Activated T-helper 2 cell treated with anti-CD3 and anti-CD28 coated beads, Interferon-gamma antibody, Interleukin-2, Interleukin-4, amounts not matched to agents 10 μg/mL and 5 μg/mL and 100 μg/mL, durations not matched to agents 14 hours and 24 hours and 36 hours (primary cell): Measurements from ENCODE around the gene EFNA4. TPM values are rescaled to one million over a fixed set of nuclear protein-coding genes. Genes with fewer than 3 reads are reported as not detected.

ENCODE experiments used
- DNase-seq: peaks from one replicate; pipeline ENCODE4 v3.0.0; 2021; ENCODE audit warnings: low spot score
- H3K27ac Mint-ChIP-seq: one replicate; pipeline ENCODE4 v1.8.0; 2021; ENCODE audit warnings: mixed read lengths
- H3K27me3 Mint-ChIP-seq: one replicate; pipeline ENCODE4 v1.8.0; 2021; ENCODE audit warnings: low read depth, mixed read lengths
- H3K36me3 Mint-ChIP-seq: one replicate; pipeline ENCODE4 v1.8.0; 2021; ENCODE audit warnings: low read depth, mixed read lengths
- H3K4me1 Mint-ChIP-seq: one replicate; pipeline ENCODE4 v1.8.0; 2021; ENCODE audit warnings: low read depth, mixed read lengths
- H3K4me3 Mint-ChIP-seq: one replicate; pipeline ENCODE4 v1.8.0; 2021; ENCODE audit warnings: low read depth, mild to moderate bottlenecking, moderate library complexity, mixed read lengths
- H3K9me3 Mint-ChIP-seq: one replicate; pipeline ENCODE4 v1.8.0; 2021; ENCODE audit warnings: mixed read lengths
- intact Hi-C: fragments of 100-400 bp; cut with micrococcal nuclease; formaldehyde crosslinking; loops from one replicate; pipeline ENCODE4 v1.15.1; 2023
- total RNA-seq: library from RNA; stranded (reverse); gene quantifications from 2 replicates; pipeline ENCODE4 v1.2.3, GENCODE V29; 2022

EFNA4 gene
- total RNA-seq, 1 donor from 2014 or later = 10.5 TPM

DNA sequence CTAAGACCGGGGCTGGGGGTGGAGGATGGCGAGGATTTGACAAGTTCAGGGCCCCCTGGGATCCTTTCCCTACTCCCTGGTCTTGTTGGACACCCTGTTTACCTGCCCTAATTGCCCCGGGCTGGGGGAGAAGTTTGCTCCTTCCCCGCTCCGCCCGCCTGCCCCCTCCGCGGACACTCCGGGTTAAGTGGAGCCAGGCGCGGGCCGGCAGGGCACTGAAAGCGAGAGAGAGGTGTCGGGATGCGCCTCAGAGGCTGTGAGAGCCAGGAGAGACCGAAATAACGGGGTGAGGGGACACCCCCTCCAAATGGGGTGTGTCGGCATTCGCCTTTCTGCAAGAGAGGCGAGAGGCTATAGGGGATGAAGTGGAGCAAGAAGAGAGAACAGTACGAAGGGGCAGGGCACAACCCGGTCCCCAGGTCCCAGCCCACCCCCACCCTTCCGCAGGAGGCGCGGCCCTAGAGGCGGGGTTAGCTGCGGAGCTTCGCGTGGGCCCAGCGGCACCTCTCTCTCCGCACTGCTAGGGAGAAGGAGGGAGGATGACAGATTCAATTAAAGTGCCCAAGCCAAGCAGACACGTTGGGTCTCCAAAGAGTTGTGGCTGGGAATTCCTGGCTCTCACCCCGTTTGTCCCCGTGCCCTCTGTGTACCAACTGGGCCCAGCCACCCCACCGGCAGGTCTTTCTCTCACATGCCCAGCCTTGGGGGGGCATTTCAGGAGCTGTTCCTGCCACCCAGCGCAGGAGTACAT is 18.9 kb downstream of the EFNA4 start:
- H3K27ac Mint-ChIP-seq = no peak overlapping the region

GRCh38 chr1:155083052-155083541 is 19.6 kb downstream of the EFNA4 start:
- H3K4me1 Mint-ChIP-seq = peaks cover 38% of the 10 kb centered on the region
- no peaks in the 10 kb centered on the region for H3K9me3 Mint-ChIP-seq
- H3K4me3 Mint-ChIP-seq = no peak overlapping the region
- H3K27ac Mint-ChIP-seq = no peak overlapping the region
- no peaks in the 10 kb centered on the region for H3K36me3 Mint-ChIP-seq
- DNase-seq = no peak
- H3K27me3 Mint-ChIP-seq = peaks cover 37% of the 10 kb centered on the region
- intact Hi-C loops = loop anchor here (5.0 kb wide), 1 partner anchor 81 kb away; the partner anchor contains the start of gene ZBTB7B

More for the DNA sequence above, 18.9 kb downstream of the EFNA4 start:
- Mint-ChIP-seq H3K4me3 (peak overlapping the region; percentile 52), H3K27me3 (peaks cover 40% of the 10 kb centered on the region), H3K36me3 (no peaks in the 10 kb centered on the region), H3K4me1 (peaks cover 44% of the 10 kb centered on the region), H3K9me3 (no peaks in the 10 kb centered on the region)
- intact Hi-C loops = loop anchor here (5.0 kb wide), 1 partner anchor 80 kb away; the partner anchor contains the start of gene ZBTB7B
- no peak for DNase-seq

DNA sequence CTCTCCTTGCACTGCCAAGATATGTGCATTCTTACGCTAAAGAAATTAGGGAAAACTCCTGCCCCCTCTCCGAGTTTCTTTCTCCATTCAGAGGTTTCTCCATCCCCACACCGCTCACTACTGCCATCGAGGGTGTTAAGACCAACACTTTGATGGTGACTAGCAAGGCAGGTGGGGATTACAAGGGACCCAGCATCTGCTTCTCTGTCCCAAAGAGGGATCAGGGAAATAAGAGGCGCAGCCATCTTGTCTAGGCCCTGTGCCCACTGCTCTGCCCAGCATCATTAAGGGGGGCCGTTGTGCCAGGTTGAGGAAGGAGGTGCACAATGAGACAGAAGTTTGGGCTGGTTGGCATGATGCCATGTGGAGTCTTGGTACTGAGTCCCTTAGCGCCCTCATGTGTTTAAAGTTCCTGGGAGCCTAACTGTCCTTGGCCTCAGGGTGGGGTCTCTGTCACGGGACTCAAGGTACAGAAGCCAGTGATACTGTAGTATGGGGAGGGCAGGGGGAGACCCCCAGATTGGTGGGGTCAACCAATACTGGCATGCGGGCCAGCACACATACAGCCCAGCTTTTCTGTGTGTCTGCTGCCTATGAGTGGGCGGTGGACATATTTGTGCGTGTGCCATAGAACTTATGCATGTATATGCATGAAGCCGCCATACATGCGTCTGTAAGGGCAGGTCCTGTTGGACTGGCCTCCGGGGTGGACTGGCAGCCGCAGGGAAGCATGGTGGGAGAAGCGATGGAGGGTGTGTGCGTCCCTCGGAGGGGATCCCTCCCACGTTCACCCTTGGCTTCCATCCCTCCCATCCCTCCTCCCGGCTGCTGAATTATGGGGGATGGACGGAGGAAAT is 20.6 kb downstream of the EFNA4 start:
- H3K9me3 Mint-ChIP-seq = no peaks in the 10 kb centered on the region
- intact Hi-C loops = loop anchor here (1.0 to 5.0 kb wide), 6 partner anchors 13 to 82 kb away; partner anchors contain the start of genes ADAM15, EFNA4, SLC50A1 and ZBTB7B
- no peak overlapping the region for H3K27ac Mint-ChIP-seq
- peak overlapping the region; percentile 82 for H3K4me3 Mint-ChIP-seq
- H3K4me1 Mint-ChIP-seq = peaks cover 37% of the 10 kb centered on the region
- no peaks in the 10 kb centered on the region for H3K36me3 Mint-ChIP-seq
- peaks cover 36% of the 10 kb centered on the region for H3K27me3 Mint-ChIP-seq
- no peak for DNase-seq

- no peaks in the 10 kb centered on the region for H3K9me3 Mint-ChIP-seq
- peak overlapping the region; percentile 88 for H3K27ac Mint-ChIP-seq
- intact Hi-C loops = loop anchor here (1.0 to 5.0 kb wide), 6 partner anchors 14 to 83 kb away; partner anchors contain the start of genes ADAM15, EFNA4, SLC50A1 and ZBTB7B
- H3K36me3 Mint-ChIP-seq = no peaks in the 10 kb centered on the region
- H3K4me3 Mint-ChIP-seq = peak overlapping the region; percentile 82
- H3K4me1 Mint-ChIP-seq = peaks cover 31% of the 10 kb centered on the region
- DNase-seq = peak; percentile 90
- H3K27me3 Mint-ChIP-seq = peaks cover 28% of the 10 kb centered on the region
Observed at GRCh38 chr1:155084722-155085503, 21.4 kb downstream of the EFNA4 start.

- DNase-seq = peak; percentile 62
- Mint-ChIP-seq H3K4me3 (peak overlapping the region; percentile 82), H3K36me3 (no peaks in the 10 kb centered on the region), H3K9me3 (no peaks in the 10 kb centered on the region), H3K27me3 (peaks cover 27% of the 10 kb centered on the region), H3K4me1 (peaks cover 31% of the 10 kb centered on the region), H3K27ac (peak overlapping the region; percentile 88)
- intact Hi-C loops = loop anchor here (2.0 kb wide), 3 partner anchors 15 to 69 kb away; partner anchors contain the start of gene SLC50A1
Observed at GRCh38 chr1:155085504-155086127, 22.1 kb downstream of the EFNA4 start.

- peak overlapping the region; percentile 82 for H3K4me3 Mint-ChIP-seq
- no peaks in the 10 kb centered on the region for H3K9me3 Mint-ChIP-seq
- peaks cover 24% of the 10 kb centered on the region for H3K27me3 Mint-ChIP-seq
- intact Hi-C loops = no loop called here
- peak; percentile 78 for DNase-seq
- peaks cover 32% of the 10 kb centered on the region for H3K4me1 Mint-ChIP-seq
- no peaks in the 10 kb centered on the region for H3K36me3 Mint-ChIP-seq
- H3K27ac Mint-ChIP-seq = peak overlapping the region; percentile 76
Observed at GRCh38 chr1:155086128-155086741, 22.7 kb downstream of the EFNA4 start.

- peak overlapping the region; percentile 5 for H3K4me3 Mint-ChIP-seq
- DNase-seq = no peak
- peaks cover 19% of the 10 kb centered on the region for H3K27me3 Mint-ChIP-seq
- H3K36me3 Mint-ChIP-seq = no peaks in the 10 kb centered on the region
- peaks cover 29% of the 10 kb centered on the region for H3K4me1 Mint-ChIP-seq
- no peak overlapping the region for H3K27ac Mint-ChIP-seq
- intact Hi-C loops = no loop called here
- no peaks in the 10 kb centered on the region for H3K9me3 Mint-ChIP-seq
Observed at GRCh38 chr1:155086856-155087535, 23.5 kb downstream of the EFNA4 start.

GRCh38 chr1:155091071-155092051 is 27.8 kb downstream of the EFNA4 start:
- H3K36me3 Mint-ChIP-seq = no peaks in the 10 kb centered on the region
- no peaks in the 10 kb centered on the region for H3K9me3 Mint-ChIP-seq
- peaks cover 5% of the 10 kb centered on the region for H3K4me1 Mint-ChIP-seq
- H3K27ac Mint-ChIP-seq = no peak overlapping the region
- peaks cover 20% of the 10 kb centered on the region for H3K27me3 Mint-ChIP-seq
- H3K4me3 Mint-ChIP-seq = no peak overlapping the region
- intact Hi-C loops = loop anchor here (1.0 kb wide), 1 partner anchor 77 kb away; no protein-coding TSS in a partner anchor
- DNase-seq = peak; percentile 70

- H3K4me1 Mint-ChIP-seq = peaks cover 5% of the 10 kb centered on the region
- H3K4me3 Mint-ChIP-seq = no peak overlapping the region
- no peak overlapping the region for H3K27ac Mint-ChIP-seq
- peaks cover 22% of the 10 kb centered on the region for H3K27me3 Mint-ChIP-seq
- no peak for DNase-seq
- no peaks in the 10 kb centered on the region for H3K36me3 Mint-ChIP-seq
- intact Hi-C loops = no loop called here
- H3K9me3 Mint-ChIP-seq = no peaks in the 10 kb centered on the region
Observed at GRCh38 chr1:155092131-155092530, 28.6 kb downstream of the EFNA4 start.

GRCh38 chr1:155092641-155093040 is 29.1 kb downstream of the EFNA4 start:
- Mint-ChIP-seq H3K27ac (no peak overlapping the region), H3K27me3 (peaks cover 22% of the 10 kb centered on the region), H3K36me3 (no peaks in the 10 kb centered on the region), H3K4me3 (no peak overlapping the region), H3K9me3 (no peaks in the 10 kb centered on the region), H3K4me1 (peaks cover 5% of the 10 kb centered on the region)
- no peak for DNase-seq
- intact Hi-C loops = no loop called here
